HG03558 (cell line): Measurements from ENCODE around the gene SYNDIG1.
"Not testable (repeated sequence)": the region's sequence is repeated elsewhere in the genome, so short reads cannot be mapped to it uniquely, and the experiment has no call there.

Source experiments
- ATAC-seq: cut with Tn5 transposase; IDR thresholded peaks from one replicate; pipeline ENCODE4 v1.9.1; 2021; ENCODE audit warnings: moderate number of reproducible peaks; ENCODE audit not compliant: unreplicated experiment; ENCODE audit errors: extremely low read depth

SYNDIG1 gene

GRCh38 chr20:24512441-24512840 is 43.0 kb downstream of the SYNDIG1 start:
- not testable (repeated sequence) for ATAC-seq

DNA sequence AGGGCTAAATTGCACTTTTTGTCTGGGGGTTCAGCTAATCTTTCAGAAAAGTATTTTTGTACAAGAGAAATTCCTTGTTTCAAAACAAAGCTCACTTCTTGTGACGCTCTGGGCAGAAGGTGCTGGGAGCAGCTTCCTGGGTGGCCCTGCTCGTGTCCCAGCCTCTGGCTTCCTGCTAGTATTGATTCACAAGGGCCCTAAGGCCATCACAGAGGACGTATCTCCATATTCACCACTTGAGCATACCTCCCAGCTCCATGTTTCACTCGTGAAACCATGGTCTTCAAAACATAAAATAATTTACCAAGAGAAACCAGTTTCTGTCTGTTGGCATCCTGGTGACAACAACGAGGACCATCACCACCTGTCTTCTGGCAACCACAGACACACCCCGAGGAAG is 49.1 kb downstream of the SYNDIG1 start:
- no peak for ATAC-seq

DNA sequence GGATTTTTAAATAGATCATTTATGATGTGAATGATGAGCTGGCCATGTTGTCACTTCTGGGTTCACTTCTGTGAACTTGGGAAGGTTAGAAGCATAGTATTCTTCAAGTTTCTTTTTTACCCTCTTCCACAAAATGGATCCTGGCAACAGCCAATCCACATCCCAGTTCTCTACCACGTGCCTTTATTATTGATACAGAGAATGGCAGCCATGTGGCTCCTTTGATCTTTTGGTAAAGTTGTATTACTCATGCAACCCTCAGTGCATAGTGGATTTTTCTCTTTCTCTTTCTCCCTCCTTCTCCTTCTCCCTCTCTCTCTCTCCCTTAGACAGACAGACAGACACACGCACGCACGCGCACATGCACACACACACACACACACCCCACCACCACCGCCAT is 50.0 kb downstream of the SYNDIG1 start:
- no peak for ATAC-seq

GRCh38 chr20:24521032-24521431 is 51.6 kb downstream of the SYNDIG1 start:
- no peak for ATAC-seq

- ATAC-seq, result no peak
Observed at GRCh38 chr20:24522452-24523330, 53.3 kb downstream of the SYNDIG1 start.

GRCh38 chr20:24523661-24524060 is 54.2 kb downstream of the SYNDIG1 start:
- no peak for ATAC-seq

GRCh38 chr20:24528583-24529368 is 59.3 kb downstream of the SYNDIG1 start:
- ATAC-seq, result no peak

- no peak for ATAC-seq
Observed at GRCh38 chr20:24529369-24529719, 59.9 kb downstream of the SYNDIG1 start.

GRCh38 chr20:24530131-24530680 is 60.8 kb downstream of the SYNDIG1 start:
- no peak for ATAC-seq

GRCh38 chr20:24531202-24531601 is 61.8 kb downstream of the SYNDIG1 start:
- no peak for ATAC-seq

GRCh38 chr20:24531631-24532419 is 62.4 kb downstream of the SYNDIG1 start:
- ATAC-seq, result no peak

DNA sequence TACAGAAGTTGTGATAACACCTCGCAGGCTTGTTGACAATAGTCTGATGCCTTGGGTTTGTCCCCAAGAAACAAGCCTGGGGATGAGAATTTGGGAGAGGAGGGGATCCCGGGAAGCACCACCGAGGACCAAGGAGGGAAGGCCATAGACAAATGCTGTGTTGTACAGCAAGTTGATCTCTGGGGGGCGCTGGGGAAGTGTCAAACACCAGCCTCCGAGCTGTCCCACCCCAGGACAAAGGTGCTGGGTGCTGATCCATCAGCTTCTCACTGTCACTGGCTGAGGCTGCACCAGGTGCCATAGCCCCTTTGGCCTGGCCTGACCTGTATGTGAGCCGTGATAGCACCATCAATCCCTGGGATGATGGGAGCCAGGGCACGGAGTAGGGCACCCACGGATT is 64.0 kb downstream of the SYNDIG1 start:
- no peak for ATAC-seq

GRCh38 chr20:24534282-24534681 is 64.9 kb downstream of the SYNDIG1 start:
- ATAC-seq, result no peak

GRCh38 chr20:24535941-24536730 is 66.7 kb downstream of the SYNDIG1 start:
- ATAC-seq, result no peak

DNA sequence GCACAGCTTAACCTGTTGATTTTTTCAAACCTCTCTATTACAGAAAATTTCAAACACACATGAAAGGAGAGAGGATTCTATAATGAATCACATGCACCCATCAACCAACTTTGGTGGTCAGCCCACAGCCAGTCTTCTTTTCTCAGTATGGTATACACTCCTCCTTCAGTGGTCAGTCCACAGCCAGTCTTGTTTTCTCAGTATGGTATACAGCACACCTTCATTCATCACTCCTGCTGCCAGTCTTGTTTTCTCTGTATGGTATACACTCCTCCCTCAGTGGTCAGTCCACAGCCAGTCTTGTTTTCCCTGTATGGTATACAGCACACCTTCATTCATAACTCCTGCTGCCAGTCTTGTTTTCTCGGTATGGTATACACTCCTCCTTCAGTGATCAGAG is 67.8 kb downstream of the SYNDIG1 start:
- ATAC-seq, result no peak

- ATAC-seq, result no peak
Observed at GRCh38 chr20:24542721-24543120, 73.3 kb downstream of the SYNDIG1 start.

- ATAC-seq, result no peak
Observed at GRCh38 chr20:24543168-24543567, 73.7 kb downstream of the SYNDIG1 start.

GRCh38 chr20:24543741-24544140 is 74.3 kb downstream of the SYNDIG1 start:
- ATAC-seq, result no peak

DNA sequence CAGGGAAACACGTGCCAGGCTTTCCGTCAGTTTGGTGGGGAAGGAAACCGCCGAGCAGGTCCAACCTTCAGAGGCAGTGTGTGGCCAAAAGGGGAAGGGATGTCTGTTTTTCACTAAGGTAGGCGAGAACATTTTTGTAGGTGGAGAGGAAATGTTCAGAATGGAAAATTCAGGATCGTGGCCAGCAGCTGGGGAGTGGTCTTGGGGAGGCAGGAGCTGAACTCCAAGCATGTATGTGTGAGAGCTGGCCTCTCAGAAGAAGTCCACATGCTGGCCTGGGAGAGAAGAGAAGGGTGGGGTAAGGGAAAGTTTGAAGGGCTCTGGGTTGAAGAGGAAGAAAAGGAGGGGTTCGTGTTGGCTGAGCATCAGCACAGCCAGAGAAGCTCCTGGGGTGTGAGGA is 74.9 kb downstream of the SYNDIG1 start:
- ATAC-seq, result no peak

DNA sequence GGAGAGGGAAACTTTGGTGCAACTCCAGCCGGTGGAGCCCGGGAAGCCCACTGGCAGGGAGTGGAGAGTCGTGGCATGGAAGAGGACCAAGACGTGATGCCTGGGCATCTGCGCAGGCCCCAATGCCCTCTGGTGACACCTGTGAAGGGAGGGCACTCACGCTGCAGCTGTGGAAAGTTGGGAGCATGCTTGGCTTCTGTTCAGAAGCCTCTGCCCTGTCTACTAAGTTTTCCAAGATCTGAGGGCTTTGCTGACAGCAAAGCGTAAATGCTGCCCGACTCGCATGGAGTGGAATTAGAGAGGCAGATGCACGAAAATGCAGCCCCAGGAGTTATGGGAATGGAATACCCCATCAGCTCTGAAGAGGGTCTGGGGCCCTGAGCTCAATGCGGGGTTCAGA is 75.7 kb downstream of the SYNDIG1 start:
- no peak for ATAC-seq
